SK-N-MC (cell line): ENCODE data around the gene ADARB2.

Source experiments
- EZH2 ChIP-seq: fragments of 200-600 bp; sonication (generic); IDR thresholded peaks from one replicate; pipeline ENCODE4 v1.6.1; 2017; ENCODE audit warnings: antibody characterized with exemption
- POLR2AphosphoS5 ChIP-seq: IDR thresholded peaks from 2 replicates; pipeline ENCODE4 v1.6.1; 2012; ENCODE audit warnings: mild to moderate bottlenecking, low read depth, low read length, borderline replicate concordance

DNA sequence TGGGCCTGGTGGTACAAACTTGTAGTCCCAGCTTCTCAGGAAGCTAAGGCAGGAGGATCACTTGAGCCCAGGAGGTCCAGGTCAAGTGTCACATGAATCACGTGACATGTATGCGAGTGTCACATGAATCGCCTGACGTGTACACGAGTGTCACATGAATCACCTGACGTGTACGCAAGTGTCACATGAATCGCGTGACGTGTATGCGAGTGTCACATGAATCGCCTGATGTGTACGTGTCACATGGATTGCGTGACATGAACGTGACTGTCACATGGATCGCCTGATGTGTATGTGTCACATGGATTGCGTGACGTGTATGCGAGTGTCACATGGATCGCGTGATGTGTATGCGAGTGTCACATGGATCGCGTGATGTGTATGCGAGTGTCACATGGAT lies 9.5 kb upstream of the ADARB2 start:
- TF ChIP-seq EZH2 (no peak), POLR2AphosphoS5 (no peak)
